GDM1 (cell line): ENCODE measurements around the gene PRMT5.
"Not testable (repeated sequence)": the region's sequence is repeated elsewhere in the genome, so short reads cannot be mapped to it uniquely, and the experiment has no call there.

Experiments used
- DNase-seq: peaks from one replicate; lab custom pipeline; 2025; lab: John Stamatoyannopoulos, UW

Gene PRMT5

DNA sequence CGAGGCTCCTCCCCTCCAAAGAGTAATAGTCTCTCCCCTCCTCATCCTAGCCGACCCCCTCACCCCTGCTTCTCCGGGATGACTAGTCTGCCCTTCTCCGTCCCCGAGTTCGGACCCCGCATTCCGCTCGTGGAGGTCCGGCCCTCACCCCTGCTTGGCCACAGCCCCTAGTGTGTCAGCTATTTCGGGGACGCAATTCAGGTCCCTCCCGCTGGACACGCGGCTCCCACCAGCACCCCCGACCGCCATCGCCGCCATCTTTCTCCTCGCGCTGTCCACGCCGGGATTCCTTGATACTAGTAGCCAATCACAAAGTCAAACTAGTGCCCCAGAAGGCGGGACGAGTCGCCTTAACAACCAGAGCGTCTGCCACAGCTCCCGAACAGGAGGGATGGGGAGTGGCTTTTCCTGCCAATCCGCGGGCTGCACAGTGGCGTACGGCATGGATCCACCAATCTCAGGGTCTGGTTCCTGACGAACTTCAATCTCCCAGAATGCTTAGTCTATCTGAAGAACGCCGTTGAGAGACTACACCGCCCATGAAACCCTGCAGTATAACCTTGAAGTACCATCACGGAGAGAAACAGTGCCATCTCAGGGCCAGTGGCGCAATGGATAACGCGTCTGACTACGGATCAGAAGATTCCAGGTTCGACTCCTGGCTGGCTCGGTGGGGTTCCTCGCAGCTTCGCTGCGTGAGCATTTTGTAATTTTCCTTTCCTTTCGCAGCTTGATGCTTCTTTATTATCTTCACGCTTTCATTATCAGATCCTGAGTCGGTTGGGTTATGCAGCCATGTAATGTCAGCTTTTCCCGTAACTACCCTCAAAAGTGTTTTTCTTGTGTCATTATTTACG lies at the start of gene PRMT5:
Gene PRMT5 (minus strand): TSS at position 273 of the 857 bp plus-strand sequence. CDS start 15 bp downstream, at position 258.
- peak; percentile 99 for DNase-seq

DNA sequence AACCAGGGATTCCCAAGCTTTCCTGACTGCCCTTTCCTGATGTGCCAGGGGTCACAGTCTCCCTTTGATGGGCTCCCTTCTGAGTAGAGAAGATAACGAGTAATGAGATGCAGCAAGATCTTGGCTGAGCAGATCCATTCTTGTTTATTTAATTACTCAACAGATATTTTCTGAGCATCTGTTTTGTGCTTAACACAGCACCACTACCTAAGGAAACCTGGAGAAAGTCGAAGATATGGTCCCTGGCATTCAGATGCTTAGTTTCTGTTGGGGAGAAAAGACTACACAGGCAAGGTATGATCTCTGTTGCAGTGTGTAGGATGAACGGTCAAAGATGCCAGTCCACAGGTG lies 49.3 kb upstream of the PRMT5 start:
- DNase-seq = no peak

DNA sequence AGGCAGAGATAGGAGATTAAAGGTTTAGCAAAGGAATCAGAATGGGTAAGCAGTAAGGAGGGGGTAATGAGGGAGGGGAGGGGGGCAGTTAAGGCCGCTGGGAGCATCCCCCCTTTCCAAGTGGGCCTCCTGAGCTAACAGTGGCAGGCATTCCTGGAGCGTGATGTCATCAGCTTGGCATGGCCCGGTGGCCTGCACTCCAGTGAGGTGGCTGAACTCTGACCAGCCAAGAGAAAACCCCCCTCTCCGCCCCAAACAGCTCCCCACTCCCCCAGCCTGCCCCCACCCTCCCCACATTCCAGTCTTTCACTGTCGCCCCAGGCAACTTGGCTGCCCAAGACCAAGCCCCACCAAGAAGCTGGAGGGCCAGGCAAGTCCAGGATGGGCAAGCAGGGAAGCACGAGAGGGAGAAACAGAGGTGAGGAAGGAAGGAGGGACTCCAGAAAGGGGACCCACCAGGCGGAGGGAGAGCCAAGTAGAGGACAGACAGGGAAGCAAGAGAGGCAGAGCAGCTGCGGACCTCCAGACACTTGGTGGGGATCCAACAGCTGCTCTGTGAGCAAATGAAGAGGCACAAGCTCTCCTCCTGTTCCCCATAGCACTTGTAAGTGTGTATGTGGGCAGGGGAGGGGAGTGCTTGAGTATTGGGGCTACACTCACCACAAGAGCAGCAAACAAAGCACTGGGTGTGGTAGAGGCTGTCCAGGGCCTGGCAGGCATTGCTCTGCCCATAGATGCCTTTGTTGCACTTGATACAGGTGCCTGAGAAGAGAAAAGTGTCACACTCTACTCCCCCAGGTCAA lies 48.7 kb upstream of the PRMT5 start:
- DNase-seq = no peak

DNA sequence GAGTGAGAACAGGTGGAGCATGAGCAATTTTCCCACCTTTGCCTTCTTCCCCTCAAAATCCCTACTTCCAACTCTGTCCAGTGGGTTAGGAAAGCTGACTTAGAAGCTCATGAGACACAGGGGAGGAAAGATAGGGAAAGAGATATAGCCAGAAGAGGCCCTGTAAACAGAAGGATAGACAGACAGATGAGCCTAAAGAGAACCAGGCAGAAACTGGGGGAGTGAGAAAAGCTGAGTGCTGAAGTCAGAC lies 48.2 kb upstream of the PRMT5 start:
- no peak for DNase-seq

DNA sequence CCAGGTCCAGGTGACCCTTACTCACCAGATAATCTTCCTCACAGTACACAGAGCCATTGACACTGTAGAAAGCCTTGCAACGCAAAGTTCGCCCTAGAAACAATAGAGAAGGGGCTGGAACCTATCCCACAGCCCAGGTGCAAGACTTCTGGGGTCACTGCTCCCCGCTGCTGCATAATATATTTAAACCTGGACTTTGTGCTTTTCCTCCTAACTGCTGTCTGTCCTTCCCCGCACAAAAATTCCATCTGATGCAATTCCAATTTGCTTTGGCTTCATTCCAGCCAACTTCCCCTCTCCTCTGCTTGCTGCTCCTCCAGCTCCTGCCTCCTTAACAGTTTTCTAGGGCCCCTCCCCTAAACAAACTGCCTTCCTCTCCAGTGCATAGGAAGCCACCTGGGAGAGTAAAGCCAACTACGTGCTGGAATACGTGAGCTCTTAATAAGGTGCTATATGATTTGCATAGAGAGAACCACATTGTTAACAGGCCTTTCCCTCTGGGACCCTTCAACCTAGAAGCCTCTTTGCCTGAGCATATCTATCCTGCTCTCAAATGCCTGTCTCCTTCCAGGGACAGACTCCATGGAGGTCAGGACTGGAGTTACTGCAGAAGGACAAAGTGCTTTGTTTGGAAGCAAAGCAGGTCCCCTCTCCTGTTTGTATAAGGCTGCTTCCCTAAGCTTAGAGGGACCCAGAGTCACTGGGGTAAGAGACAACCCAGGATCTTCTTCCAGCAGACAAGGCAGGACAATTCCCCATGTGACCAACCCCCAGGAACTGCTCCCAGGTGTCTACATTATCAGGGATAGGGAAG lies 47.7 kb upstream of the PRMT5 start:
- no peak for DNase-seq

DNA sequence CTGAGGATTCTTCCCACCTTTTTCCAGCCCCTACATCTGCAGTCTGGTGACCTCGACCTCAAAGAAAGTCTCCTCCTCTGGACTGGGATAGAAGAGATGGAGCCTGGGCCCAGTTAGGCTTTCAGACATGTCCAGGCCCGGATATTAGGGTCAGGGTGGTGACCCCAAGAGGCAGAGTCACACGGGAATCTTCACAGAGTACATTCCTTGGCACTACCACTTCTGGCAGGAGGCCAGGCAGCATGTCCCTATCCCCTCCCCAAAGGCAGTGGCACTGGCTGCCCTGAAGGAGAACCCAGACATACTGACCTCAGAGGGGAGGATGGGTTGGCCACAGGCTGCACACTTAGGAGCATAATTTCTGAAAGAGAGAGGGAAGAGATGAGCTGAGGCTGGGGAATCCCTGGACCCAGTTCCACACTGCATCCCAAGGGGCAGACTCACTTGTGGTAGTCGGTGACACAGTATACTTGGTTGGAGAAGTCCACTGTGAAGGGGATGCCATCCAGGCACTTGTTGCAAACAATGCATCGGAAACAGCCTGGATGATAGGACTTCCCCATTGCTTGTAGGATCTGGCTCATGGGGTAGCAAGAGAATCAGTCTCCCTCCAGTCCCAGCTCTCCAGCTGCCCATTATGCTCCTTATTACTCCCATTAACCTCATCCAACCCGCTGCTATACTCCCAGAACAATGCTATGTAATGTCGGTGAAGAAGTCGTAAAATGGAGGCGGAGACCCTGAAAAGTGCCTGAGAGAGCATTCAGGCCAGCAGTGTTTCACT lies 45.5 kb upstream of the PRMT5 start:
- DNase-seq = no peak

DNA sequence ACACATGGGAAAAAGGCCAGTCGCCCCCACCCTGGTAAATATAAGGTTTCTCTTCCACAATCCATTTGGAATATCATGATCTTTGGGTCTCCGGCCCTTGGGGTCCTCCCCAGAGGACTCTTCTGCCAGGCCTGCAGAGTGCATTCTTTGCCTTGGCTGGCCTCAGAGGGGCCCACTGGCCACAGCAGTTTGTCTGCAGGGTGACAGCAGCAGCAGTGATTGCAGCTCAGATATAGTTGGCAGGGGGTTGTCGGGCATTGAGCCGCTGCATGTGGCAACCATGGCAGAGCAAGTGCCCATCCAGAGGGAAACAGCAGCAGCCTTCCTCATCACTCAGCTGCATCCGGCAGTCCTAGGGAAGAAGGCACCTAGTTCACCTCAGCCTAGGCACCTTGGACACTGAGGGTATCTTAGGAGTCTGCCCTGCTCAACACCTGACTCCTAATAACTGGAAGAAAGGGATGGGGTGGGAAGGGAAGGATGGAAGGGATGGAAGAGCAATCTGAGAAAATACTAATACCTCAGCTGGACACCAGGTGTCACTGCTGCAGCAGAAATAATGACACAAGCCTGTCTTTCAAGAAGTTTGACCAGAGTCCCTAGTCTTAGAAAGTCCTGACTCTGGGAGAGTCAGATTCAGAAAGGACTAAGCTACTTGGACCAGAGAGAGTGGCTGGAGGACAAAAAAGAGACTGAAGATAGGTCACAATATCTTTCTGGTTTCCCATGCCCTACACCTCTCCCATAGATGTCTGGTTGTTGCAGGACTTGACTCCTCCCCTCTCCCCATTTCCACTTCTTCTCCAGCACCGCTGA lies 44.2 kb upstream of the PRMT5 start:
- peak; percentile 8 for DNase-seq

DNA sequence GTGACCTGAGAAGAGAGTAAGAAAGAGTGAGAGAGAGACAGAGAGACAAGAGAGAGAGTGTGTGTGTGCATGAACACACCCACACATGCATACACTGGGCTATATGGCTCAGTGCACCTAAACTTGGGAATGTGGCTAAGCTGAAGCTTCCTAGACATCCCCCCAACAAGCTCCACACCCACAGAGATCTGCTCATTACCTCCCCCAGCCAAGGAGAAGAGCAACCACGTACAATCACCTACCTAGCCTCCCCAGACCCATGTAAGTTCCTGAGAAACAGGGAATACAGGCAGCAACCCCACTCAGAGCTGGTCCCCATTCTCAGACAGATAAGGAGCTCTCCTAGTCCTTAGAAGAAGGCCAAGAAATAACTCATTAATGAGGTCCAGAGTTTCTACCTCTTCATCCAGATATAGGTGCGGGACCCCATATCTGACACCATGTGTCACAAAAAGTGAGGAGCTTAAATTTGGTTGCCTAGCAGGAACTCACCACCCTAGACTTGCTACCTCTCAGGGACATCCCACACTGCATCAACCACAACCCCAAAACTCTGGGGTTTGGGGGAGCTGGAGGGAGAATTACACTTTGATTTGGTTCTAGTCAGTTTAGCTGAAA lies 43.2 kb upstream of the PRMT5 start:
- no peak for DNase-seq

DNA sequence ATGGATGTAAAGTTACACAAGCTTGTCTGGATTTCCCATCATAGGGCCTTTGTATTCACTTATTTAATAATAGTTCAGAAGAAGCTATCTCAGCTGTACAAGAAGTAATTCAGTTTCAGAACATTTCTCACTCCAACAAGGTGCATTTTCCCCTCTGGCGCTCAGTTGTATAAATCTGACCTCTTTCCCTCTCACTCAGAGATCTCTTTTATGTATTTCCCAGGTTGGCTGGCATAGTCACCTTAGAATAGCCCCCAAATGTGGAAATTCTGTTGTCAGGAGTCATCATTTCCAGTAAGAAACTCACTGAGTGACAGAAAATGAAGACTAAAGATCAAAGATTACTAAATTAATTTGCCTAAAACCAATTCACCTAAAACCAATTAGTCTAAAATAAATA lies 42.0 kb upstream of the PRMT5 start:
- DNase-seq = no peak

DNA sequence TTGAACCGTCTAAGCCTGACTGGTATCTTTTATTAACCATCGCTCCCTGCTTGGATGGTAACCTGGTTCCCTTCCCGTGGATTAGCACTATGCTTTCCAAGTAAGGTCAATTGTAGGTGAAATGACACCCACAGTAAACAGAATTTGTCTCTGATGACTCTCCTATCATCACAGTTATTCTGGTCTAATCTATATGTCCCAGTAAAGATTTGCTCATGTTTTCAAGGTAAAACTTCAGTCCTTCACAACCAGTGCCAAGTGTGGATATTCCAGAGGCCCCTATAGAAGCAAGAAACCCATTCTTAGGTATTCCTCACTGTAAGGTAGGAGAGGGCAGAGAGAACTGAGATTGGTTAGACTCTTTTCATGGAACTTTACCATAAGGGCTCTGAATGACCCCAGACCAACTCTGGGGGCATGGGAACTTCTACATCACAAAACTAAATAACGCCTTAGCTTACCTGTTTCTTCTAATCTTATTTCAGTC lies 37.6 kb upstream of the PRMT5 start:
- no peak for DNase-seq

DNA sequence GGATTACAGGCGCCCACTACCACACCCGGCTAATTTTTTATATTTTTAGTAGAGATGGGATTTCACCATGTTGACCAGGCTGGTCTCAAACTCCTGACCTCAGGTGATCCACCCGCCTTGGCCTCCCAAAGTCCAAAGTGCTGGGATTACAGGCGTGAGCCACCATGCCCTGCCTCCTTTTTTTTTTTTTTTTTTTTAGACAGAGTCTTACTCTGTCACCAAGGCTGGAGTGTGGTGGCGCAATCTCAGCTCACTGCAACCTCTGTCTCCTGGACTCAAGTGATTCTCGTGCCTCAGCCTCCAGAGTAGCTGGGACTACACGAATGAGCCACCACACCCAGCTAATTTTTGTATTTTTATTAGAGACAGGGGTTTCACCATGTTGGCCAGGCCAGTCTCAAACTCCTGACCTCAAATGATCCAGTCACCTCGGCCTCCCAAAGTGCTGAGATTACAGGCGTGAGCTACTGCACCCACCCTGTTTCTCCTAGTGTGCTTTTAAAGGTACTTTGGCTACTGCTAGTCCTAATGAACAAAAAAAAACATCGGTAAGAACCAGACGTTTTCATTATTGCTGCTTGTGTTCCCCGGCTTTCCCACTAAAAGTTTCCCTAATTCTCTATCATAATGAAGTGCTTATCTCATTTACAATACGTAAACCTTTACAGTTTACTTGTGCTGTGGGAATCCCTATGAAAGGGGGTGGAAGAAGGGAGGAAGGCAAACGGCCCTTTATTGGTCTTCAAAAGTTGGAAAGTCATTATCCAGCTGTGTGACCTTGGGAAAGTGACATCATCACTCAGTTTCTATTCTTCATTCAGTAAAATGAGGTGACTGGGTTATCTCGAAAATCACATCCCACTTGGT lies 37.0 kb upstream of the PRMT5 start:
- not testable (repeated sequence) for DNase-seq

DNA sequence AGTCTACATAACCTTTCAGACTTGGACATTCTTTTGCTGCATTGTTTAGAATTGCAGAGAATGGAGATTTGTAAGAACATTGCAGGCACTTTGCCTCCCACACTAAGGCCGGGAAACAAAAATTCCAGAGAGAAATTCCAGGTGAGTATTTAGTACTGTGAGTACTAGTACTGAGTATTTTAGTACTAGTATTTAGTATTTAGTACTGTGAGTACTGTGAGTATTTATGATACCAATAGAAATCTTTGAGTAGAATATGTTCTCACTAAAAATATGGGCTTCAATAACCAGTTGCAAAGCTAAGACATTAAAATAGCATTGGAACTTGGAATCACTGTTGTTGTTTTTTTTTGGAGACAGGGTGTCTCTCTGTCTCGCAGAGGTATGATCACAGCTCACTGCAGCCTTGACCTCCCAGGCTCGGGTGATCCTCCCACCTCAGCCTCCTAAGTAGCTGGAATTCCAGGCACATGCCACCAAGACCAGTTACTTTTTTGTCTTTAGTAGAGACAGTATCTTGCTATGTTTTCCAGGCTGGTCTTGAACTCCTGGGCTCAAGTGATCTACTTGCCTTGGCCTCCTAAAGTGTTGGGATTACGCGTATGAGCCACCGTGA lies 33.0 kb upstream of the PRMT5 start:
- DNase-seq = no peak

DNA sequence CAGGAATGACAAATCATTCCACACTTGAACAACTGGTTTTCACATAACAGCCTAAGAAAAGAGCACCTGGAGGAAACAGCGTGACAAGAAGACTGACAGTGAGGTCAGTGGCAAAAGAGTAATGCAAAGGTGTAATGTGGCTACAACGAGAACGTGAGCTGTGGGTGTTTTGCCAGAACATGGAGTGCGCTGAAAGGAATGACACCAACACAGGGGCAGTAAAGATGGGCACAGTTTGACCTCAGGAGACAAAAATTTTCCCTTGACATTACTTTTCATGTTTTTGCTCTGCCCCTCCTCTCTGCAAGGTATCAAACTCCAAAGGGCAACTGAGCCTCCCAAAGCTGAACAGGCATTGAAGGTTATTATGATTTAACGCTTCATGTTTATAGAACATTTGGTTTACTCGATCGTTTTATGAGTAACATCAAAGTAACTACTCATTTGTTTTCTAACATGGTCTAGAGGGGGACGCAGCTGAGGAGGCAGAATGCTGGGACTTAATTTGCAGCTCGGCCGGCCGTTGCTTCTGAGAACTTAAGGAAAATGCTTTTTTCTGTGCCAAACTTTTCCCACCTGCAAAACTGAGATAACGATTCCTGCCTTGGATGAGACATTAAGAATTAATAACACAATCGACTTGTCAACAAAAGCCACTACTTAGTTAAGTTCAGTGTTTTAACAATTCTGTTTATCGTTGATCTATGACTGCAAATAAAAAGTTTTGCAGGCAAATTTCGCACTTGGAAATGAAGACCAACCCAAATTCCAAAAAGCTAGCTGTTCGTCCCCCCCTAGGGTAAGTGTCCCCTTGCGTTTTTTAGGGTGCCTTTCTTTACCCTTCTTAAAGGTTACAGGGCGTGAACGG lies 26.8 kb upstream of the PRMT5 start:
- DNase-seq = no peak

DNA sequence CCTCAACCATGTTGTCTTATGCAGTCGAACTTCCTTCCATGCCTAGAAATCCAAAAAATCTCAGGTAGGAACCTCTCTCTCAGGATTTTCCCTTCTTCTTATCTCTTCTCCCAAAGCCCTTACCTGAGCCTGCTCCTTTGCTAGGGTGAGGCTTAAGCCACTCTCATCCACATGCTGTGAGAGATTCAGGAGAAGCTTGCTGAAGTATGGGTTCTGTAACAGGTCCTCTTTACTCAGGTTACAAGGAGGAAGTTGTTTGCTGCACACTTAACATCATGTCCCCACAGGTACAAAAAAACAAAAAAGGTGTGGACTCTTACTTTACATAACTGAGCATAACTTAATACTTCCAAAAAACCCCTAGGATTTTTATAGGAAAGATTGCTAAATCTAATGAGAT lies 23.2 kb upstream of the PRMT5 start:
- DNase-seq = no peak

DNA sequence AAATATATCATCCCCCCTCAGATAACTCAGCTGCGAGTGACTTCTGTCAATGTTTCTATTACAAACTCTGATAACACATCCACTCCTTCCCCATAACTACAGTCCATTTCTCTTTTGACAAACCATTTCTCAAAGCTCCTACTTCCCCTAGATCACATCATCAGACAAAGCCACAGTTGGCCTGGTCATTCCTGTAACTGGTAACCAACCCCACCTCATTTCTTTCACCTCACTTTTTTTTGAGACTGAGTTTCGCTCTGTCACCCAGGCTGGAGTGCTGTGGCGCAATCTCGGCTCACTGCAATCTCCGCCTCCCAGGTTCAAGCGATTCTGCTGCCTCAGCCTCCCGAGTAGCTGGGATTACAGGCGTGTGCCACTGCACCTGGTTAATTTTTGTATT lies 22.6 kb upstream of the PRMT5 start:
- not testable (repeated sequence) for DNase-seq

DNA sequence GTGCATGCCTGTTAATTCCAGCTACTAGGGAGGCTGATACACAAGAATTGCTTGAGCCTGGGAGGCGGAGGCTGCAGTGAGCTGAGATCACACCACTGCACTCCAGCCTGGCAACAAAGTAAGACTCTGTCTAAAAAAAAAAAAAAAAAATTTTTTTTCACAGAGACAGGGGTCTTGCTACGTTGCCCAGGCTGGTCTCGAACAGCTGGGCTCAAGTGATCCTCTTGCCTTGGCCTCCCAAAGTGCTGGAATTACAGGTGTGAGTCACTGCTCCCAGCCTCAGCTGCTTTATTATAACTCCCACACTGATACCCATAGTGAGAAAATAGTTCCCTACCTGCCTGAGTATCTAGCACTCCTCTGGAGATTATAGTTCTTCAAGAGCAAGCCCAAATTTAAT lies 16.5 kb upstream of the PRMT5 start:
- DNase-seq = no peak

DNA sequence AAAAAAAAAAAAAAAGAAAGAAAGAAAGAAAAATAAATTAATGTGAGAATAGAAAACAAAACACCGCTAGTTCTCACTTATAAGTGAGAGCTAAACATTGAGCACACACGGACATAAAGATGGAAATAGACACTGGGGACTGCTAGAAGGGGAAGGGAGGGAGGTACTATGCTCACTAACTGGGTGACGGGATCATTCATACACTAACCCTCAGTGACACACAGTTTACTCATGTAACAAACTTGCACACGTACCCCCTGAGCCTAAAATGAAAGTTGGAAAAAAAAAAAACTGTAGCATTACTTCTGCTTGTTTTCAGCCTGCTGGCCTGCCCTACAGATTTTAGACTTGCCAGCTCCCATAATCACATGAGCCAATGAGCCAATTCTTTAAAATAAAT lies 10.5 kb upstream of the PRMT5 start:
- DNase-seq = no peak

DNA sequence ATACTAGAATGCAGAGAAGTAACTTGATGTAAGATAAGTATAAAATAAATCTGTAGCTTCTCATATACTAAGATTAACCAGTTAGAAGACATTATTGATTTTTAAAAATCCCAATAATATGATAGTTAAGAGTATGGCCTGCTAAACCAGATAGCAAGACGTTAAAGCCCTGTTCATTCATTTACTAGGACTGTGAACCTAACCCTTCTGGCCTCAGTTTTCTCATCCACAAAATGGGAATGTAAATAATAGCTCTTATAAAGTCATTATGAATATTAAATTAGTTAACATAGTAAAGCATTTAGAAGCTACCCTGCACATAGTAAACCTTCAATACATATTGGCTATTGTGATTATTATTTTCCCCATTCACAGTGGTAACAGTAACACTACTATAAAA lies 6.0 kb upstream of the PRMT5 start:
- no peak for DNase-seq
